ENCODE measurements around the gene SPAG4.

Gene SPAG4

GRCh38 chr20:35615667-35616464 lies at the start of gene SPAG4:
Gene SPAG4, plus strand, starts transcription at chr20:35615829. Its CDS starts 175 bp downstream, at chr20:35616004.
- TF ChIP-seq EZH2phosphoT487 (IDR thresholded peaks at IDR 0.05; ENCODE audit: borderline replicate concordance) (no peak), CTCF (conservative IDR thresholded peaks at IDR 0.05; ENCODE audit: low read length) (no peak)
- peaks cover 28% of the 10 kb centered on the region for H3K4me1 ChIP-seq (ENCODE audit: insufficient read depth, low read length, poor library complexity, severe bottlenecking)
- H3F3A ChIP-seq (ENCODE audit: low read depth) = 0 out of 2 replicates have a peak, but pooled peaks cover 2% of the 10 kb centered on the region
- no peaks in the 10 kb centered on the region for H3K36me3 ChIP-seq (ENCODE audit: insufficient read depth, low read length)
- H3K4me2 ChIP-seq (ENCODE audit: low read depth, low read length, poor library complexity, severe bottlenecking) = peak within 1 kb of the TSS; percentile 96
- H3K9me2 ChIP-seq (replicated peaks; ENCODE audit: low read depth, low read length) = no peaks in the 10 kb centered on the region
- H3K27me3 ChIP-seq (ENCODE audit: insufficient read depth, low read length, poor library complexity, severe bottlenecking) = no peaks in the 10 kb centered on the region
- H3K9me3 ChIP-seq (ENCODE audit: insufficient read depth, low read depth, low read length) = no peaks in the 10 kb centered on the region
- no peaks in the 10 kb centered on the region for H3K79me2 ChIP-seq (ENCODE audit: insufficient read depth, low read length)
- H3K4me3 ChIP-seq (ENCODE audit: low read length, poor library complexity, severe bottlenecking) = peak within 1 kb of the TSS; percentile 81
- peak within 1 kb of the TSS; percentile 96 for H2AFZ ChIP-seq (ENCODE audit: low read length)
- H3K9ac ChIP-seq (ENCODE audit: low read depth, low read length, poor library complexity, severe bottlenecking) = peak within 1 kb of the TSS; percentile 78
- no peaks in the 10 kb centered on the region for H4K20me1 ChIP-seq (ENCODE audit: insufficient read depth, low read length, poor library complexity, severe bottlenecking)

GRCh38 chr20:35568645-35569044 lies 47.0 kb upstream of the SPAG4 start:
- H3K9ac ChIP-seq (ENCODE audit: low read depth, low read length, poor library complexity, severe bottlenecking) = no peak overlapping the region
- H3K4me3 ChIP-seq (ENCODE audit: low read length, poor library complexity, severe bottlenecking) = no peak overlapping the region
- no peaks in the 10 kb centered on the region for H3K36me3 ChIP-seq (ENCODE audit: insufficient read depth, low read length)
- no peaks in the 10 kb centered on the region for H3K79me2 ChIP-seq (ENCODE audit: insufficient read depth, low read length)
- H3K4me1 ChIP-seq (ENCODE audit: insufficient read depth, low read length, poor library complexity, severe bottlenecking) = no peaks in the 10 kb centered on the region
- H3K27me3 ChIP-seq (ENCODE audit: insufficient read depth, low read length, poor library complexity, severe bottlenecking) = no peaks in the 10 kb centered on the region
- H4K20me1 ChIP-seq (ENCODE audit: insufficient read depth, low read length, poor library complexity, severe bottlenecking) = no peaks in the 10 kb centered on the region
- H3K9me2 ChIP-seq (replicated peaks; ENCODE audit: low read depth, low read length) = no peaks in the 10 kb centered on the region
- no peak for TF ChIP-seq EZH2phosphoT487 (IDR thresholded peaks at IDR 0.05; ENCODE audit: borderline replicate concordance)
- TF ChIP-seq CTCF (conservative IDR thresholded peaks at IDR 0.05; ENCODE audit: low read length) = peak; percentile 53
- H2AFZ ChIP-seq (ENCODE audit: low read length) = no peak overlapping the region
- no peaks in the 10 kb centered on the region for H3K9me3 ChIP-seq (ENCODE audit: insufficient read depth, low read depth, low read length)
- H3K4me2 ChIP-seq (ENCODE audit: low read depth, low read length, poor library complexity, severe bottlenecking) = no peak overlapping the region
- H3F3A ChIP-seq (ENCODE audit: low read depth) = no peaks in the 10 kb centered on the region

GRCh38 chr20:35571555-35571954 lies 44.1 kb upstream of the SPAG4 start:
- Histone ChIP-seq H3K27me3 (ENCODE audit: insufficient read depth, low read length, poor library complexity, severe bottlenecking) (no peaks in the 10 kb centered on the region), H3K36me3 (ENCODE audit: insufficient read depth, low read length) (no peaks in the 10 kb centered on the region), H3F3A (ENCODE audit: low read depth) (no peaks in the 10 kb centered on the region), H2AFZ (ENCODE audit: low read length) (no peak overlapping the region), H3K4me2 (ENCODE audit: low read depth, low read length, poor library complexity, severe bottlenecking) (no peak overlapping the region), H3K9me3 (ENCODE audit: insufficient read depth, low read depth, low read length) (no peaks in the 10 kb centered on the region), H4K20me1 (ENCODE audit: insufficient read depth, low read length, poor library complexity, severe bottlenecking) (no peaks in the 10 kb centered on the region), H3K4me3 (ENCODE audit: low read length, poor library complexity, severe bottlenecking) (no peak overlapping the region), H3K9me2 (replicated peaks; ENCODE audit: low read depth, low read length) (no peaks in the 10 kb centered on the region), H3K9ac (ENCODE audit: low read depth, low read length, poor library complexity, severe bottlenecking) (no peak overlapping the region), H3K79me2 (ENCODE audit: insufficient read depth, low read length) (no peaks in the 10 kb centered on the region), H3K4me1 (ENCODE audit: insufficient read depth, low read length, poor library complexity, severe bottlenecking) (no peaks in the 10 kb centered on the region)
- TF ChIP-seq EZH2phosphoT487 (IDR thresholded peaks at IDR 0.05; ENCODE audit: borderline replicate concordance) (no peak), CTCF (conservative IDR thresholded peaks at IDR 0.05; ENCODE audit: low read length) (no peak)
